Mononuclear cell (primary cell): ENCODE data around the gene CUL4A. TPM values are rescaled to one million over a fixed set of nuclear protein-coding genes. Genes with fewer than 3 reads are reported as not detected.

ENCODE experiments used
- H3K27me3 ChIP-seq: 2 replicates; pipeline ENCODE4 v1.6.0; 2011; ENCODE audit warnings: low read length, control low read depth; ENCODE audit not compliant: insufficient read depth
- H3K4me1 ChIP-seq: 2 replicates; pipeline ENCODE4 v1.5.1; 2011; ENCODE audit warnings: mild to moderate bottlenecking, low read length, control low read depth; ENCODE audit not compliant: insufficient read depth
- H3K4me3 ChIP-seq: 2 replicates; pipeline ENCODE4 v1.5.1; 2011; ENCODE audit warnings: mild to moderate bottlenecking, low read length, moderate library complexity
- H3K9me3 ChIP-seq: 2 replicates; pipeline ENCODE4 v1.5.1; 2011; ENCODE audit warnings: low read depth, mild to moderate bottlenecking, control low read depth, low read length
- total RNA-seq: library from RNA; depleted of rRNA; stranded (reverse); fragments of >200 nt; gene quantifications from one replicate; pipeline ENCODE4 v1.2.3, GENCODE V29; 2012

The CUL4A gene
- total RNA-seq, 1 donor, result 59.3 TPM

DNA sequence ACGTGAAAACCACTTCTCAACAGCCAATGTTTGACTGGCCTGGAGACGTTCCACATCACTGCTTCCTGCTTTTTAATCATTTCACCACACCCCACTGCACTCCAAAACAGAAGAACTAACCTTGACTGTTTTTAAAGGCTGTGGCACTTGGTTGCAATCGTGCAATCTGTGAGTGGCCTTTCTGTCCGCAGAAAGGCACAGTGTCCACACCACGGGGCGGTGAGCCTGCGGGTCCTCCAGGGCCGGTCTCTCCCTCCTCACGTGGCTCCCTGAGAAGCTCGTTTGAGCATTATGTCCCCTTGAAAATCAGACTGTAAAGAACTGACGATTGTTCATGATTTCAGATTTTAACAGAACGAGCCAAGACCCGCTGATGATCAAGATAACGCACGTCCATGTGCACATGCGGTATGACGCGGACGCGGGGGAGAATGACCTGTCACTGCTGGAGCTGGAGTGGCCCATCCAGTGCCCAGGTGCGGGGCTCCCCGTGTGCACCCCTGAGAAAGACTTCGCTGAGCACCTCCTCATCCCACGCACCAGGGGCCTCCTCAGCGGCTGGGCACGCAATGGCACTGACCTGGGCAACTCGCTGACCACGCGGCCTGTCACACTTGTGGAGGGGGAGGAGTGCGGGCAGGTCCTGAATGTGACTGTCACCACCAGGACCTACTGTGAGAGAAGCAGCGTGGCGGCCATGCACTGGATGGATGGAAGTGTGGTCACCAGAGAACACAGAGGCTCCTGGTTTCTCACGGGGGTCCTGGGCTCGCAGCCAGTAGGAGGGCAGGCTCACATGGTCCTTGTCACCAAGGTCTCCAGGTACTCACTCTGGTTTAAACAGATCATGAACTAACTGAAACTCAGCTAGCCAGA lies 37.9 kb upstream of the CUL4A start:
- Histone ChIP-seq H3K4me3 (no peak overlapping the region), H3K27me3 (no peaks in the 10 kb centered on the region), H3K4me1 (peaks cover 16% of the 10 kb centered on the region), H3K9me3 (no peaks in the 10 kb centered on the region)

DNA sequence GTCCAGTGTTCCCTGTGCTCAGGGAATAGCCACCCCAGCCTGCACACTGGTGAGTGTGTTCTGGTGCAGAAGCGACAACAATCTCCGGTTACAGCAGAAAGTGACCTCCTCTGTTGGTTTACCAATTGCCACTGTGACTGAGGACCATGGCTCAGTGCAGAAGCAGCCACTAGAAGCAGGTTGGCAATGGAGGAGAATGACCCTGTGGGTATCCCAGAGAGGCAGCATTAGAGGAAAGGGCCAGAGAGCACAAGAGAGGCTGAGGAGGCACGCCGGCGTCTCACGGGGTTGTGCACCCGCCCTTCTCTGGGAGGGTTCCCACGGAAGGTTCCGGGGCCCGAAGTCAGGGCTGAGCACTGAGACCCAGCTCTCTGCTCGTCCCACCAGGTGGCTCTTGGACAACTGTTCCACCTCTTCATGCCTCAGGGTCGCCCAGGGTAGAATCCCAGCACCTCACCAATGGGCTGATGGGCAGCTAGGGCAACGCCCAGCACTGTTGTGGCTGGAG lies 36.9 kb upstream of the CUL4A start:
- H3K9me3 ChIP-seq, result no peaks in the 10 kb centered on the region
- peaks cover 25% of the 10 kb centered on the region for H3K4me1 ChIP-seq
- no peak overlapping the region for H3K4me3 ChIP-seq
- no peaks in the 10 kb centered on the region for H3K27me3 ChIP-seq

DNA sequence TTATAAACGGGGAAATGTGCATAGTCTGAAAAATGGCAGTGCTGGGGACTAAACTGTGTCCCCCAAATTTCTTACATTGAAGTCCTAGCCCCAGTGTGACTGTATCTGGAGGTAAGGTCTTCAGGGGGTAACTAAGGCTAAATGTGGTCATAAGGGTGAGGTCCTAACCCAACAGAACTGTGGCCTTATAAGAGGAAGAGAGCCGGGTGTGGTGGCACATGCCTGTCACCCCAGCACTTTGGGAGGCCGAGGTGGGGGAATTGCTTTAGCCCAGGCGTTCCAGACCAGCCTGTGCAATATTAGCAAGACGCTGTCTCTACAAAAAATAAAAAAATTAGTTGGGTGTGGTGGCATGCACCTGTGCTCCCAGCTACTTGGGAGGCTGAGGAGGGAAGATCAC lies 33.1 kb upstream of the CUL4A start:
- Histone ChIP-seq H3K9me3 (no peaks in the 10 kb centered on the region), H3K4me1 (peaks cover 27% of the 10 kb centered on the region), H3K4me3 (no peak overlapping the region)

DNA sequence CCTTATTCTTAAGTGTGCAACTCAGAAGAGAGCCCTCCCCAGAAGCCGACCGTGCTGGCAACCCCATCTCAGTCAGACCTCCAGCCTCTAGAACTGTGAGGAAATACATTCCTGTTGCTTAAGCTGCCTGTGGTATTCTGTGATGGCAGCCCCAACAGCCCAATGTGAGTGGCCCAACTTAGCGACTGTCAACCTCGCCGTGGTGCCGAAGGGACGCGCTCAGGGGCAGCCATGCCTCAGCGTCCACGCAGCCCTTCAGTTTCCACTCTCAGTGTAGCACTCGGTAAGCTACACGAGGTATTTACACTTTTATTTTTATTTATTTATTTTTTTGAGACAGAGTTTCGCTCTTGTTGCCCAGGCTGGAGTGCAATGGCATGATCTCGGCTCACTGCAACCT lies 32.6 kb upstream of the CUL4A start:
- Histone ChIP-seq H3K27me3 (no peaks in the 10 kb centered on the region), H3K4me3 (no peak overlapping the region), H3K9me3 (no peaks in the 10 kb centered on the region), H3K4me1 (peaks cover 27% of the 10 kb centered on the region)

More for the DNA sequence above, 33.1 kb upstream of the CUL4A start:
- H3K27me3 ChIP-seq, result no peaks in the 10 kb centered on the region

DNA sequence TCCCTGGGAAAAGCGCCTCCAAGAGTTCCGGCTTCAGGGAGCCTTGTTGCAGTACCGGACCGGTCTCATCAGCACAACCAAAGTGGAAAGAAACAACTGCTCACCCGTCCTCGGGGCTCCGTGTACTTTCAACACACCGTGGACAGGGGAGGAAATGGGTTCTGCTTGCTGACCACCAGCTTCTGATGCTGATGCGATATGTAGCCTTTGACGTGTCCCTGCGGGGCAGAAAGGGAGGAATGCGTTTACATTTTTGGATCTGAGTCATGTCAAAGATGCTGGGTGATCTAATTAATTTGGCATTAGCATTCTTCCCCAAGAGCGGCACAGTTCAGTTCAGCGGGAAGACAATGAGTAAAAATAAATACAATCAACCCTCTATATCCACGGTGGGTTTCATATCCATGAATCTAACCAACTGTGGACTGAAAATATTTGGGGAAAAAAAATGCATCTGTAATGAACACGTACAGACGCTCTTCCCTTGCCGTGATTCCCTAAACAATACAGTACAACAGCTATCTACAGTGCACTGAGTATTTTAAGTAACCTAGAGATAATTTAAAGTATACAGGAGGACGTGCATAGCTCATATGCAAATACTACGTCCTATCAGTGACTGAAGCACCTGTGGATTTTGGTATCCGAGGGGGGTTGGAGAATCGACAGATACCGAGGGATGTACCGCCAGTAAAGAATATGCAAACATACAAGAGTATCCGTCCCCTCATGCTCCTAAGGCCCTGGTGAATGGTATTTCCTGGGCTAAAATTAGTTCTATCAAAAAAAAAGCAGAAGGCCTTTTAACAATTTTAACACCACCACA lies 31.1 kb upstream of the CUL4A start:
- H3K27me3 ChIP-seq, result no peaks in the 10 kb centered on the region
- H3K4me1 ChIP-seq, result peaks cover 32% of the 10 kb centered on the region
- no peaks in the 10 kb centered on the region for H3K9me3 ChIP-seq

DNA sequence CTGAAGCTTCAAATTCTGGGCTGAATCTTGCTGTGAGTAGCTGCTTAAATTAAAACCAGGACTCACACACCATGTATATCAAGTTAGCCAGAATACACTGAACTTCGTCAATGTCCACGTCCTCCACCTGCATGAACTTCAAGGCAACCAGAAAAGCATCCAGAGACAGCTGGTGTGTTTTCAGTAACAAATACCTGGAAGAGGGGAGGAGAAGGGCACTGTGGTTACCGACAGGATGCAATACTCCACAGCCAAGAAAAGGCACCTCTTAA lies 30.6 kb upstream of the CUL4A start:
- peaks cover 32% of the 10 kb centered on the region for H3K4me1 ChIP-seq
- H3K27me3 ChIP-seq, result no peaks in the 10 kb centered on the region
- no peaks in the 10 kb centered on the region for H3K9me3 ChIP-seq
- H3K4me3 ChIP-seq, result no peak overlapping the region

More for the DNA sequence above, 31.1 kb upstream of the CUL4A start:
- no peak overlapping the region for H3K4me3 ChIP-seq

DNA sequence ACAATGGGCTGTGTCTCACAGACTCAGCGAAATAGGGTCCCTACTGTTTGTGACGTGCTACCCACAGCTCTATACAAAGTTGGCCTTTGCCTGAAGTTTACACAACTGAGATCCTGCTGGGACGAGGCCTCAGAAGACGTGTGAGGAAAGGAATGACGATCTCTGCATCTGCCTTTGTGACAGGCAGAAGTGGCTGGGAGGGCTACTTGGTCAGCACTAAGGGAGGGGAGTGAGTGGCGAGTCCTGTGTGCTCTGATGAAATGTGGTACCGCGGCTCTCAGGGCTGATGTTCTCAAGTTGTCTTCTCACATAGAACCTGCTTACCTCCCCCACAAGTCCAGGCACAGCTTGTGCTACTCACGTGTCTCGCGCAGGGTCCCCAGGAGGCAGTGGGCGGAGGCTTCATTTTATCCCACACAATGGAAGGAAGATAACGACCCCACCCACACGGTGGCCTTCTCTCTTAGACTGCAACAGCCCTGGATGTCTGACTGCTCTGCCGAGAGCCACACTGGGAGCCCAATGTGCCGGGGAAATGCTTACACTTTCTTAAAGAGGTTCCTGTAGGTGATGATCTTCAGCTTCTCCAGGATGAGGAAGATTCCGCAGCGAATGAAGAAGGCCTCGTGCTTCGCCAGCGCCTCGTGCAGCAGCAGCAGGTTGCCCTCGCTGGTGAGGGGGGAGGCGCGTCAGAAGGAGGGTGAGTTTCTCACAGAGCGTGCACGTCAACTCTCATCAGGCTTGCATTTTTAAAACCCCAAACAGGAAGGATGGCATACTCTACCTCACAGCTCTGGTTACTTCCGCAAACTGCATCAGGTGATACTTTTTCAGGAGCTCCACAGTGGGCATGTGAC lies 29.8 kb upstream of the CUL4A start:
- no peaks in the 10 kb centered on the region for H3K27me3 ChIP-seq
- no peak overlapping the region for H3K4me3 ChIP-seq
- H3K9me3 ChIP-seq, result no peaks in the 10 kb centered on the region
- H3K4me1 ChIP-seq, result peaks cover 35% of the 10 kb centered on the region

DNA sequence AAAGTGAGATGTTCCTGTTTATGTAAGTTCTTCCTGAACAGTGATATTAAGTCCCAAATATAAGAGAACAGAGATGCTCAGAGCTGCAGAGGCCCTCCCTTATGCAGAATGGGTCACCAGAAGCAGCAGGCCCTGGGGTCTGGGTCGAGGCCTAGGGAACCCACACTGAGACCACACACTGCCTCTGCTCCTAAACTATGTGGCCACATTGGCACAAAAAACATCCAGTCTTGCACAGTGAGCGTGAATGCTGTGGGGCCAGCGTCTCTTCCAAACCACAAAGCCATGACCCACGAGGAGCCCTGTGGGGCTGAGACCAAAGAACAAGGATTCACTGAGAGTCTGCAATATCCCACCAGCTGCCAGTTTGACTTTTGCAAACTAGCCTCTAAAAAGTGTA lies 27.4 kb upstream of the CUL4A start:
- H3K4me3 ChIP-seq, result no peak overlapping the region
- no peaks in the 10 kb centered on the region for H3K9me3 ChIP-seq
- peaks cover 40% of the 10 kb centered on the region for H3K4me1 ChIP-seq
- no peaks in the 10 kb centered on the region for H3K27me3 ChIP-seq

DNA sequence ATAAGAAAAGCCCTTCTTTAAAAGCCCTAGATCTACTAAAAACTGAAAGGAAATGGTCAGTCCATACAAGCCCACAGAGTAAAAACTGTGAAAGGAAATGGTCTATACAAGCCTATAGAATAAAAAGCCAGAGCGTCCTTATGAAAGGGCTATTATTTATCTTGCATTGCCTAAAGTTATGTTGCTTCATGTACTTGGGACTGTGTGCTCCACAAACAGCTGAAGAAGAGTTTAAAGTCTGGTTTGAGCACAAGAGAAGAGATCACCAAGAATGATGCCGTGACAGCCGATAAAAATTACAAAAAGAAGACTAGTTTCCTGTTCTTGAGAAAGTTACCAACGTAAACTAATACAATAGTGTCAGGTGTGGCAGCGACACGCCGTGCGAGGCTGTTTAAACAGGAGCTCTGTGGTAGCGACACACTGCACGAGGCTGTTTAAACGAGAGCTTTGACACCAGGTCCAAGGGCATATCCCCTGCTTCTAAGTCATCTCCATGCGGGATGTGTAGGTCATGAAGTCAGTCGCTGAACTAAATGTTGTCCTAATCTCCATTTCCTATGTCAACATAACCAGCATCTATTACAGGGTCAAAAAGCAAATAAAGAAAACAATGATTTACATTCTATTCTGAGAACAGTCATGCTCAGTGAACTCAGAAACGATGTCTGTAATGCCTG lies 25.8 kb upstream of the CUL4A start:
- H3K9me3 ChIP-seq, result no peaks in the 10 kb centered on the region
- peaks cover 38% of the 10 kb centered on the region for H3K4me1 ChIP-seq
- H3K4me3 ChIP-seq, result no peak overlapping the region
- H3K27me3 ChIP-seq, result no peaks in the 10 kb centered on the region

DNA sequence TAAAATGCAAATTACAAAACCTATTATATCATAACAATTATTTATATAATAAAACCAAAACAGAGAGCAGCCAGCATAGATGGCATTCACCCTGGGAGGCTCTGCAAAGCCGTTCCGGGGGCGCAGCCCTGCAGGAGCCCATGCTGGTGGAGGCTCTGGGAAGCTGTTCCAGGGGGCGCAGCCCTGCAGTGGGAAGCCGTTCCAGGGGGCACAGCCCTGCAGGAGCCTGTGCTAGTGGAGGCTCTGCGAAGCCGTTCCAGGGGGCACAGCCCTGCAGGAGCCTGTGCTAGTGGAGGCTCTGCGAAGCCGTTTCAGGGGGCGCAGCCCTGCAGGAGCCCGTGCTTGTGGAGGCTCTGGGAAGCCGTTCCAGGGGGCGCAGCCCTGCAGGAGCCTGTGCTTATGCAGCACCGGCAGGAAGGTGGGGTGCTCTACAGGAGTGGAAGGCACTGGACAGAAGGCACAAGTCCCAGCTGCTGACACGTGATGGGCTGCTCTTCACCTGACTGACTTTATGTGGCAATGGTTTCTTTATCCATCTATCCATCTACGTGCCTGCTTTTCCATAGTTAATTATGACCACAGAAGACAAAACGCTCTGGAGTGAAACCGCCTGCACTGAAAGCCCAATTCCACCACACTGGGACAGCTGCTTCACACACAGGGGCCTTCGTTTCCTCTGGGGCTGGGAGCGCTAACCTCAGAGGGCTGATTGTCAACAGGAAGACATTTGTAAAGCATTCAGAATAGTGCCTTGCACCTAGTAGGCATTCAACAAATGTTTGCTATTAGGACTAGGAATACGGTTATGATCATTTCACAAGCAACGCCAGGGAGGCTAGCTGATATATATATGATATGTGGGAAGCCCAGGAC lies 24.6 kb upstream of the CUL4A start:
- H3K27me3 ChIP-seq, result no peaks in the 10 kb centered on the region
- H3K4me3 ChIP-seq, result no peak overlapping the region
- no peaks in the 10 kb centered on the region for H3K9me3 ChIP-seq
- peaks cover 34% of the 10 kb centered on the region for H3K4me1 ChIP-seq

DNA sequence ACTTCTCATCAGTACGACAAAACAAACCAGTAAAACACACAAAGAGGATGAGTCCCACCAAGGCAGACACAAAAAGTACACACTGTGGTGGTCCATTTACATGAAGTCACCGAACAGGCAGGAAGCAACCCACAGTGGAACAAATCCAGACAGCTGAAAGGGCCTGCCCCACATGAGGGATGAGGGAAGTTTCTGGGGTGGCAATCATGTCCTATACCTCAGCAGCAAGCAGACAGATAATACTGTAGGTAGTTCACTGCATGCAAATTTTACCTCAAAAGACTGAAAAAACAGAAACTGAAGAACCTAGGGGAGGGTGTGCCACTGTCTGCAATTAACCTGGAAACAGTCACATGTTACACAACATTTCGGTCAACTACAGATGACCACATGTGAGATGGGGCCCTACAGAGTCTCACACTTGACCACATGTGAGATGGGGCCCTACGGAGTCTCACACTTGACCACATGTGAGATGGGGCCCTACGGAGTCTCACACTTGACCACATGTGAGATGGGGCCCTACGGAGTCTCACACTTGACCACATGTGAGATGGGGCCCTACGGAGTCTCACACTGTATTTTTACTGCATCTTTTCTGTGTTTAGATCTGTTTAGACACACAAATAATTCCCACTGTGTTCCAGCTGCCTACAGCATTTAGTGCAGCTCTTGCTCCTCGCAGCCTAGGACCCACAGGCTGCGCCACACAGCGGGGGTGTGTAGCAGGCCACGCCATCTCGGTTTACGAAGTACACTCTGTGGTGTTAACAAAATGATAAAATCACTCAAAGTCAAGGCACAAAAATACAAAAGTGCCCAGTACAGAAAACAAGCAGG lies 23.1 kb upstream of the CUL4A start:
- Histone ChIP-seq H3K27me3 (no peaks in the 10 kb centered on the region), H3K9me3 (no peaks in the 10 kb centered on the region), H3K4me3 (no peak overlapping the region), H3K4me1 (peaks cover 34% of the 10 kb centered on the region)

DNA sequence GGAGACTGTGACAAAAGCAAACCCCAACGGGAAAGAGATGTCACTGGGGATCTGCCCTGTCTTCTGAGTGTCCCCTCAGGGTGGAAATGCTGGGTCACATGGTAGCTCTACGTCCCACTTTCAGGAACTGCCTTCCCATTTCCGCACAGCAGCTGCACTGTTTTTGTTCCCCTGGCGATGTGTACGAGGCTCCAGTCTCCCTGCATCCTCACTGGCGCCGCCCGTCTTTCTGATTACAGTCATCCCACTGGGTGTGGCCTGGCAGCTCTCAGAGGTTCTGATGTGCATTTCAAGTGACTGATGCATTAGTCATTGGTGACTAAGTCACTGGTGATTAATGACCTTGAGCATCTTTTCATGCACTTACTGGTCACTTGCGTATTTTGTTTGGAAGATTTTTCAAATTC lies 22.1 kb upstream of the CUL4A start:
- Histone ChIP-seq H3K27me3 (no peaks in the 10 kb centered on the region), H3K4me3 (no peak overlapping the region), H3K9me3 (no peaks in the 10 kb centered on the region), H3K4me1 (peaks cover 29% of the 10 kb centered on the region)
